ENCODE data around the gene WDR4. TPM values are rescaled to one million over a fixed set of nuclear protein-coding genes. Genes with fewer than 3 reads are reported as not detected.

WDR4 gene
- total and polyA plus RNA-seq, 2 of the 13 experiments (the other 11 are each of a cell fraction or from before 2014, with no cell fraction given): 11.3 to 14.4 TPM

- no peak for TF ChIP-seq ZNF770 (CRISPR knock-in tag; IDR thresholded peaks at IDR 0.05)
Measured at GRCh38 chr21:42861848-42862400, 17.4 kb downstream of the WDR4 start (continued).

GRCh38 chr21:42861311-42861847 is 18.0 kb downstream of the WDR4 start:
- POLR2A ChIA-PET: no interaction called here

GRCh38 chr21:42860345-42860744 is 19.0 kb downstream of the WDR4 start:
- Histone ChIP-seq H3K4me2 (ENCODE audit: low read depth, low read length) (no peak overlapping the region), H3K36me3 (replicated peaks in 1 of 2; ENCODE audit: control insufficient read depth in 1 of 2, insufficient read depth in 2 of 2, low read length in 2 of 2) (peaks cover 45 to 84% of the 10 kb centered on the region in 2 experiments), H3K9me3 (ENCODE audit: low read length) (no peaks in the 10 kb centered on the region), H3K9ac (ENCODE audit: insufficient read depth, low read depth, low read length) (no peak overlapping the region), H3K27ac (ENCODE audit: extremely low read length, insufficient read depth, low read length) (no peak overlapping the region), H3K27me3 (ENCODE audit: control insufficient read depth in 1 of 2, insufficient read depth in 2 of 2, low read length in 2 of 2) (no peaks in the 10 kb centered on the region), H3K4me3 (replicated peaks in 1 of 3; ENCODE audit: insufficient read depth in 1 of 3, low read depth in 2 of 3, low read length in 3 of 3) (no peak overlapping the region), H3K4me1 (ENCODE audit: insufficient read depth, low read length) (no peaks in the 10 kb centered on the region), H2AFZ (ENCODE audit: low read length) (no peak overlapping the region), H3K79me2 (ENCODE audit: insufficient read depth, low read length) (peaks cover 21% of the 10 kb centered on the region), H4K20me1 (ENCODE audit: insufficient read depth, low read length) (0 out of 2 replicates have a peak, but pooled peaks cover 2% of the 10 kb centered on the region)
- no peak for FAIRE-seq
- ChIA-PET POLR2A (no interaction called here), CTCF (ENCODE audit: low intra/inter-chr PET ratio, low total read pairs) (no interaction called here)
- intact Hi-C loops (cut with micrococcal nuclease; ENCODE audit: unreplicated experiment): loop anchor here (5.0 kb wide), 1 partner anchor 152 kb away; no protein-coding TSS in a partner anchor
- ATAC-seq: no peak
- in situ Hi-C loops (cut with HindIII; ENCODE audit: extremely low pct_ligation_motif_present, low pct_unique_long_range_greater_than_20kb): no loop called here
- DNase-seq (ENCODE audit: low spot score): no peak
- whole genome bisulfite sequencing (ENCODE audit: low lambda C conversion rate): 93% methylated on average over 7 of the region's 17 CpGs
- no TSS peak for BruUV-seq (replicated peaks)
- TF ChIP-seq NFIC (IDR thresholded peaks at IDR 0.05; ENCODE audit: low read length): no peak
- TF ChIP-seq ZBTB42 (CRISPR knock-in tag; IDR thresholded peaks at IDR 0.05): no peak
- TF ChIP-seq BCL6 (CRISPR knock-in tag; IDR thresholded peaks at IDR 0.05): no peak
- no peak for TF ChIP-seq TP53 (CRISPR knock-in tag; conservative IDR thresholded peaks at IDR 0.05)
- no peak for TF ChIP-seq HOXD1 (CRISPR knock-in tag; IDR thresholded peaks at IDR 0.05)
- no peak for TF ChIP-seq TRAFD1 (CRISPR knock-in tag; IDR thresholded peaks at IDR 0.05; ENCODE audit: borderline replicate concordance)
- TF ChIP-seq ZNF776 (CRISPR knock-in tag; IDR thresholded peaks at IDR 0.05): no peak
- TF ChIP-seq NKX3-1 (CRISPR knock-in tag; IDR thresholded peaks at IDR 0.05): no peak
- no peak for TF ChIP-seq ZNF468 (CRISPR knock-in tag; IDR thresholded peaks at IDR 0.05)
- no peak for TF ChIP-seq ESRRA (CRISPR knock-in tag; IDR thresholded peaks at IDR 0.05; ENCODE audit: low read depth)
- TF ChIP-seq SATB2 (CRISPR knock-in tag; IDR thresholded peaks at IDR 0.05): no peak

More at GRCh38 chr21:42861311-42861847, 18.0 kb downstream of the WDR4 start:
- no peak for ATAC-seq
- no peaks in the 10 kb centered on the region for H3K9me3 ChIP-seq (ENCODE audit: low read length)
- CTCF ChIA-PET (ENCODE audit: low intra/inter-chr PET ratio, low total read pairs): no interaction called here
- no peak for TF ChIP-seq NR3C1 (CRISPR knock-in tag; IDR thresholded peaks at IDR 0.05)
- no peak for TF ChIP-seq TAF15 (IDR thresholded peaks at IDR 0.05; ENCODE audit: low read depth, low read length, poor library complexity, severe bottlenecking)
- TF ChIP-seq ZNF562 (CRISPR knock-in tag; IDR thresholded peaks at IDR 0.05; ENCODE audit: borderline replicate concordance): no peak
- H3K27ac ChIP-seq (ENCODE audit: extremely low read length, insufficient read depth, low read length): no peak overlapping the region
- H4K20me1 ChIP-seq (ENCODE audit: insufficient read depth, low read length): 0 out of 2 replicates have a peak, but pooled peaks cover 2% of the 10 kb centered on the region
- BruUV-seq (replicated peaks): no TSS peak
- no peak overlapping the region for H3K4me2 ChIP-seq (ENCODE audit: low read depth, low read length)
- in situ Hi-C loops (cut with HindIII; ENCODE audit: extremely low pct_ligation_motif_present, low pct_unique_long_range_greater_than_20kb) (no loop called here), intact Hi-C loops (cut with micrococcal nuclease; ENCODE audit: unreplicated experiment) (loop anchor here (5.0 kb wide), 1 partner anchor 151 kb away; no protein-coding TSS in a partner anchor)
- no peaks in the 10 kb centered on the region for H3K4me1 ChIP-seq (ENCODE audit: insufficient read depth, low read length)
- peaks cover 31% of the 10 kb centered on the region for H3K79me2 ChIP-seq (ENCODE audit: insufficient read depth, low read length)
- H3K4me3 ChIP-seq (replicated peaks in 1 of 3; ENCODE audit: insufficient read depth in 1 of 3, low read depth in 2 of 3, low read length in 3 of 3): no peak overlapping the region
- 99% methylated on average over 10 of the region's 10 CpGs for WGBS (ENCODE audit: low lambda C conversion rate)
- no peak for DNase-seq (ENCODE audit: low spot score)
- no peak overlapping the region for H2AFZ ChIP-seq (ENCODE audit: low read length)
- H3K9ac ChIP-seq (ENCODE audit: insufficient read depth, low read depth, low read length): no peak overlapping the region
- H3K27me3 ChIP-seq (ENCODE audit: control insufficient read depth in 1 of 2, insufficient read depth in 2 of 2, low read length in 2 of 2): no peaks in the 10 kb centered on the region
- peaks cover 38 to 80% of the 10 kb centered on the region in 2 experiments for H3K36me3 ChIP-seq (replicated peaks in 1 of 2; ENCODE audit: control insufficient read depth in 1 of 2, insufficient read depth in 2 of 2, low read length in 2 of 2)
- FAIRE-seq: no peak

Data from HepG2 (cell line).